IMR-90 (cell line): ENCODE results near the gene TSSK2. TPM values are rescaled to one million over a fixed set of nuclear protein-coding genes. Genes with fewer than 3 reads are reported as not detected.
A peak's percentile ranks its signal among the peaks of the same experiment; 100 is the strongest.

Experiments used
- ATAC-seq: fragments of 200-7000 bp; cut with Tn5 transposase; 2 replicates; pipeline ENCODE4 v1.9.1; 2020; ENCODE audit warnings: low read depth, mild to moderate bottlenecking, moderate library complexity
- BruUV-seq: library from RNA; stranded (reverse); fragments of 400-500 nt; replicated peaks from 2 replicates; lab custom pipeline; 2021; lab: Mats Ljungman, UMichigan
- CTCF ChIA-PET: fragments of 300-600 bp; formaldehyde crosslinking; extraction: SDS; loops from one replicate; lab custom pipeline; 2021; ENCODE audit warnings: antibody characterized with exemption; lab: Yijun Ruan, JAX
- POLR2A ChIA-PET: fragments of 300-600 bp; sonication (Branson Sonifier 250); formaldehyde crosslinking; loops from one replicate; lab custom pipeline; 2022; ENCODE audit warnings: antibody characterized with exemption; ENCODE audit not compliant: unreplicated experiment; lab: Charles Lee
- DNase-seq: peaks from one replicate; pipeline ENCODE4 v3.0.0; 2013
- H2AFZ ChIP-seq: replicated peaks from 2 replicates; pipeline ENCODE3; 2013; ENCODE audit warnings: low read length, mild to moderate bottlenecking; ENCODE audit not compliant: poor library complexity
- H2AK5ac ChIP-seq: 2 replicates; pipeline ENCODE4 v1.6.1; 2013; ENCODE audit warnings: low read depth, low read length, inconsistent platforms
- H2AK9ac ChIP-seq: replicated peaks from 2 replicates; pipeline ENCODE3; 2013; ENCODE audit warnings: mild to moderate bottlenecking, low read depth, low read length, moderate library complexity; ENCODE audit not compliant: poor library complexity
- H2BK120ac ChIP-seq: 2 replicates; pipeline ENCODE4 v1.6.1; 2013; ENCODE audit warnings: low read depth, low read length, inconsistent platforms
- H2BK15ac ChIP-seq: 3 replicates; pipeline ENCODE4 v1.6.1; 2013; ENCODE audit warnings: low read depth, low read length, inconsistent platforms
- H2BK20ac ChIP-seq: 2 replicates; pipeline ENCODE4 v1.6.1; 2013; ENCODE audit warnings: low read depth, mild to moderate bottlenecking, inconsistent platforms, low read length, moderate library complexity
- H2BK5ac ChIP-seq: 2 replicates; pipeline ENCODE4 v1.6.1; 2013; ENCODE audit warnings: mild to moderate bottlenecking, low read depth, low read length, inconsistent platforms; ENCODE audit not compliant: poor library complexity, severe bottlenecking
- H3K14ac ChIP-seq: replicated peaks from 2 replicates; pipeline ENCODE4 v1.6.1; 2013; ENCODE audit warnings: low read depth, low read length, inconsistent platforms
- H3K18ac ChIP-seq: 2 replicates; pipeline ENCODE4 v1.6.1; 2013; ENCODE audit warnings: low read depth, low read length, control low read depth
- H3K23ac ChIP-seq: 2 replicates; pipeline ENCODE4 v1.6.1; 2013; ENCODE audit warnings: low read depth, low read length, inconsistent platforms
- H3K27ac ChIP-seq: 2 replicates; pipeline ENCODE4 v1.5.1; 2013; ENCODE audit warnings: mild to moderate bottlenecking, control low read depth, low read length; ENCODE audit not compliant: insufficient read depth
- H3K27me3 ChIP-seq: 2 replicates; pipeline ENCODE4 v1.6.1; 2013; ENCODE audit warnings: low read length; ENCODE audit not compliant: control insufficient read depth, insufficient read depth
- H3K36me3 ChIP-seq: 2 replicates; pipeline ENCODE4 v1.6.1; 2013; ENCODE audit warnings: low read length, mixed read lengths; ENCODE audit not compliant: control insufficient read depth, insufficient read depth
- H3K4ac ChIP-seq: 2 replicates; pipeline ENCODE4 v1.6.1; 2013; ENCODE audit warnings: low read depth, low read length, inconsistent platforms
- H3K4me1 ChIP-seq: 2 replicates; pipeline ENCODE4 v1.6.1; 2013; ENCODE audit warnings: low read length, mixed read lengths; ENCODE audit not compliant: control insufficient read depth, insufficient read depth
- H3K4me2 ChIP-seq: 2 replicates; pipeline ENCODE4 v1.6.1; 2013; ENCODE audit warnings: low read depth, mild to moderate bottlenecking, control low read depth, low read length, moderate library complexity
- H3K4me3 ChIP-seq: 2 replicates; pipeline ENCODE4 v1.5.1; 2013; ENCODE audit warnings: low read depth, mild to moderate bottlenecking, control low read depth, low read length, moderate library complexity; ENCODE audit not compliant: insufficient read depth
- H3K56ac ChIP-seq: 2 replicates; pipeline ENCODE4 v1.6.1; 2013; ENCODE audit warnings: low read length, inconsistent platforms; ENCODE audit not compliant: insufficient read depth; ENCODE audit errors: extremely low read depth
- H3K79me1 ChIP-seq, 2 experiments: 2 replicates each; pipeline ENCODE4 v1.6.1; 2013; ENCODE audit warnings: low read length in 2 of 2, inconsistent platforms in 1 of 2, low read depth in 1 of 2
- H3K9ac ChIP-seq: 2 replicates; pipeline ENCODE4 v1.6.1; 2013; ENCODE audit warnings: low read depth, low read length, control low read depth
- H3K9me1 ChIP-seq: 2 replicates; pipeline ENCODE4 v1.6.1; 2013; ENCODE audit warnings: low read length, inconsistent platforms; ENCODE audit not compliant: insufficient read depth
- H3K9me3 ChIP-seq: 2 replicates; pipeline ENCODE4 v1.6.1; 2013; ENCODE audit warnings: low read length; ENCODE audit not compliant: control insufficient read depth, insufficient read depth
- H4K20me1 ChIP-seq: 2 replicates; pipeline ENCODE4 v1.6.1; 2013; ENCODE audit warnings: low read length, inconsistent platforms; ENCODE audit not compliant: insufficient read depth
- H4K5ac ChIP-seq: 2 replicates; pipeline ENCODE4 v1.6.1; 2013; ENCODE audit warnings: mild to moderate bottlenecking, low read depth, low read length, control low read depth
- H4K8ac ChIP-seq, 2 experiments: 2 replicates each; pipeline ENCODE4 v1.6.1; 2013; ENCODE audit warnings: low read depth in 2 of 2, low read length in 2 of 2, control low read depth in 1 of 2, inconsistent platforms in 1 of 2
- H4K91ac ChIP-seq: 2 replicates; pipeline ENCODE4 v1.6.1; 2013; ENCODE audit warnings: low read depth, low read length, inconsistent platforms; ENCODE audit not compliant: insufficient read depth
- CEBPB ChIP-seq: IDR thresholded peaks from 2 replicates; pipeline ENCODE4 v1.6.1; 2012; ENCODE audit warnings: low read depth, low read length, improper control_type of control experiment
- CHD1 ChIP-seq: IDR thresholded peaks from 2 replicates; pipeline ENCODE4 v1.6.1; 2012; ENCODE audit warnings: low read depth, low read length, improper control_type of control experiment
- ELK1 ChIP-seq: fragments of 150-350 bp; IDR thresholded peaks from 2 replicates; pipeline ENCODE4 v1.6.1; 2016; ENCODE audit warnings: low read depth, mild to moderate bottlenecking, low read length, moderate library complexity, borderline replicate concordance
- FOS ChIP-seq: fragments of 150-350 bp; IDR thresholded peaks from 2 replicates; pipeline ENCODE4 v1.6.1; 2016; ENCODE audit warnings: low read depth, low read length
- MAFK ChIP-seq: IDR thresholded peaks from 2 replicates; pipeline ENCODE4 v1.6.1; 2012; ENCODE audit warnings: low read depth, low read length, improper control_type of control experiment
- MXI1 ChIP-seq: IDR thresholded peaks from 2 replicates; pipeline ENCODE4 v1.6.1; 2012; ENCODE audit warnings: low read depth, mild to moderate bottlenecking, low read length, moderate library complexity, borderline replicate concordance
- NFE2L2 ChIP-seq: fragments of 150-350 bp; IDR thresholded peaks from 2 replicates; pipeline ENCODE4 v1.6.1; 2016; ENCODE audit warnings: low read depth, mild to moderate bottlenecking, low read length
- POLR2A ChIP-seq: IDR thresholded peaks from 2 replicates; pipeline ENCODE4 v1.6.1; 2012; ENCODE audit warnings: mild to moderate bottlenecking, low read depth, low read length
- RAD21 ChIP-seq: IDR thresholded peaks from 2 replicates; pipeline ENCODE4 v1.6.1; 2012; ENCODE audit warnings: low read length, improper control_type of control experiment
- RCOR1 ChIP-seq: IDR thresholded peaks from 2 replicates; pipeline ENCODE4 v1.6.1; 2012; ENCODE audit warnings: mild to moderate bottlenecking, low read length, improper control_type of control experiment; ENCODE audit not compliant: insufficient replicate concordance
- RFX5 ChIP-seq: IDR thresholded peaks from 2 replicates; pipeline ENCODE4 v1.8.0; 2012; ENCODE audit warnings: low read depth, mild to moderate bottlenecking, low read length, moderate library complexity
- SMC3 ChIP-seq: fragments of 150-350 bp; IDR thresholded peaks from 2 replicates; pipeline ENCODE4 v1.6.1; 2016; ENCODE audit warnings: low read depth, mild to moderate bottlenecking, antibody characterized with exemption, low read length, moderate library complexity
- WGBS, 2 experiments: methylation state at CpG; one replicate each; pipeline versions ENCODE4 v1.1.5 to v1.1.7; 2013; ENCODE audit warnings: missing lambda C conversion rate in 2 of 2; ENCODE audit not compliant: insufficient read length in 1 of 2; ENCODE audit errors: extremely low coverage in 2 of 2; 5-methylcytosine and 5-hydroxymethylcytosine counted together
- dilution Hi-C: fragments of 300-500 bp; cut with HindIII; formaldehyde crosslinking; loops from one replicate; pipeline ENCODE4 v1.14.3; 2018; ENCODE audit warnings: low sequenced_read_pairs; ENCODE audit not compliant: unreplicated experiment
- in situ Hi-C: fragments of 300-500 bp; cut with MboI; formaldehyde crosslinking; loops from 3 replicates; pipeline ENCODE4 v1.14.3; 2019; ENCODE audit warnings: low sequenced_read_pairs, inconsistent platforms, mixed read lengths
- intact Hi-C: fragments of 100-400 bp; cut with micrococcal nuclease; formaldehyde crosslinking; loops from 2 replicates; pipeline ENCODE4 v1.10.0; 2022
- polyA plus RNA-seq, 3 experiments: library from polyadenylated mRNA; depleted of rRNA; stranded (reverse); fragments of >200 nt; gene quantifications; 2 replicates each; pipeline ENCODE4 v1.2.3, GENCODE V29; 2012; ENCODE audit warnings: low replicate concordance in 1 of 3
- total RNA-seq: library from RNA; depleted of rRNA; stranded (reverse); fragments of >200 nt; gene quantifications from 2 replicates; pipeline ENCODE4 v1.2.3, GENCODE V29; 2012
- TF ChIP-seq, protein P1 (sequence below): conservative IDR thresholded peaks from 2 replicates; pipeline ENCODE4 v1.5.1; 2012; ENCODE audit warnings: mild to moderate bottlenecking, low read depth, low read length, improper control_type of control experiment

Gene TSSK2
- total and polyA plus RNA-seq, 2 of the 4 experiments (the other 2 are of a cell fraction), result not detected

GRCh38 chr22:19122752-19123492 is 8.2 kb upstream of the TSSK2 start (continued):
- TF ChIP-seq MAFK, result no peak

GRCh38 chr22:19123936-19124335 is 7.2 kb upstream of the TSSK2 start:
- Histone ChIP-seq H3K36me3 (no peaks in the 10 kb centered on the region), H2AK5ac (no peak overlapping the region), H3K18ac (no peak overlapping the region), H2AFZ (no peak overlapping the region), H3K14ac (no peak overlapping the region), H3K9me1 (peaks cover 12% of the 10 kb centered on the region), H2BK120ac (no peak overlapping the region), H3K9ac (no peak overlapping the region), H3K4me2 (no peak overlapping the region), H3K23ac (no peak overlapping the region), H4K20me1 (peaks cover 28% of the 10 kb centered on the region), H2BK5ac (no peak overlapping the region), H4K5ac (no peak overlapping the region), H3K4me3 (no peak overlapping the region), H3K9me3 (no peaks in the 10 kb centered on the region), H2BK20ac (no peak overlapping the region), H3K27ac (no peak overlapping the region), H2AK9ac (peak overlapping the region; percentile 16), H3K27me3 (no peaks in the 10 kb centered on the region), H3K79me1 (peaks cover 4 to 28% of the 10 kb centered on the region in 2 experiments; a peak in 3 of 4 replicates), H3K4me1 (peaks cover 13% of the 10 kb centered on the region), H4K91ac (no peak overlapping the region), H2BK15ac (no peak overlapping the region), H3K56ac (no peak overlapping the region), H4K8ac (no peak overlapping the region), H3K4ac (no peak overlapping the region)
- ChIA-PET CTCF (no interaction called here), POLR2A (no interaction called here)
- dilution Hi-C loops, result no loop called here
- in situ Hi-C loops, result no loop called here
- no CpG with 5 or more reads among the region's 4 CpGs for WGBS, 2 experiments
- ATAC-seq (no peak), DNase-seq (no peak)
- no TSS peak for BruUV-seq
- intact Hi-C loops, result loop anchor here (5.0 kb wide), 1 partner anchor 62 kb away; no protein-coding TSS in a partner anchor
- TF ChIP-seq RFX5 (no peak), CHD1 (no peak), ELK1 (no peak), RAD21 (no peak), MXI1 (no peak), FOS (no peak), MAFK (no peak), NFE2L2 (no peak), POLR2A (no peak), RCOR1 (no peak), SMC3 (no peak), CEBPB (no peak)
- TF ChIP-seq, protein P1, sequence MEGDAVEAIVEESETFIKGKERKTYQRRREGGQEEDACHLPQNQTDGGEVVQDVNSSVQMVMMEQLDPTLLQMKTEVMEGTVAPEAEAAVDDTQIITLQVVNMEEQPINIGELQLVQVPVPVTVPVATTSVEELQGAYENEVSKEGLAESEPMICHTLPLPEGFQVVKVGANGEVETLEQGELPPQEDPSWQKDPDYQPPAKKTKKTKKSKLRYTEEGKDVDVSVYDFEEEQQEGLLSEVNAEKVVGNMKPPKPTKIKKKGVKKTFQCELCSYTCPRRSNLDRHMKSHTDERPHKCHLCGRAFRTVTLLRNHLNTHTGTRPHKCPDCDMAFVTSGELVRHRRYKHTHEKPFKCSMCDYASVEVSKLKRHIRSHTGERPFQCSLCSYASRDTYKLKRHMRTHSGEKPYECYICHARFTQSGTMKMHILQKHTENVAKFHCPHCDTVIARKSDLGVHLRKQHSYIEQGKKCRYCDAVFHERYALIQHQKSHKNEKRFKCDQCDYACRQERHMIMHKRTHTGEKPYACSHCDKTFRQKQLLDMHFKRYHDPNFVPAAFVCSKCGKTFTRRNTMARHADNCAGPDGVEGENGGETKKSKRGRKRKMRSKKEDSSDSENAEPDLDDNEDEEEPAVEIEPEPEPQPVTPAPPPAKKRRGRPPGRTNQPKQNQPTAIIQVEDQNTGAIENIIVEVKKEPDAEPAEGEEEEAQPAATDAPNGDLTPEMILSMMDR, result no peak
